SK-N-SH treated with all-trans-retinoic acid at 6 μM for 48 hours (cell line): ENCODE data around the gene DIP2C.
"Not testable (repeated sequence)": the region's sequence is repeated elsewhere in the genome, so short reads cannot be mapped to it uniquely, and the experiment has no call there.

Experiments used
- ATAC-seq: fragments of 200-7000 bp; cut with Tn5 transposase; 3 replicates; pipeline ENCODE4 v1.9.1; 2020; ENCODE audit warnings: mild to moderate bottlenecking, moderate library complexity
- ARNTL ChIP-seq: fragments of 450-650 bp; formaldehyde crosslinking; IDR thresholded peaks from 2 replicates; pipeline ENCODE4 v1.5.0; 2020; ENCODE audit warnings: low read depth, mild to moderate bottlenecking, moderate library complexity, borderline replicate concordance
- BACH2 ChIP-seq: fragments of 250-450 bp; sonication (Bioruptor Pico); IDR thresholded peaks from 2 replicates; pipeline ENCODE4 v1.9.0; 2021; ENCODE audit warnings: mild to moderate bottlenecking, borderline replicate concordance
- CREB5 ChIP-seq: fragments of 250-450 bp; sonication (Bioruptor Pico); IDR thresholded peaks from 2 replicates; pipeline ENCODE4 v1.5.1; 2020; ENCODE audit warnings: low read depth, mild to moderate bottlenecking, moderate library complexity
- CSDC2 ChIP-seq: fragments of 250-450 bp; sonication (Bioruptor Pico); IDR thresholded peaks from 2 replicates; pipeline ENCODE4 v1.5.0; 2020; ENCODE audit warnings: mild to moderate bottlenecking, moderate library complexity
- ESRRG ChIP-seq: fragments of 250-450 bp; sonication (Bioruptor Pico); IDR thresholded peaks from 2 replicates; pipeline ENCODE4 v1.6.1; 2021; ENCODE audit warnings: mild to moderate bottlenecking
- GLIS3 ChIP-seq: fragments of 250-450 bp; sonication (Bioruptor Pico); IDR thresholded peaks from 2 replicates; pipeline ENCODE4 v1.5.0; 2020; ENCODE audit warnings: mild to moderate bottlenecking, moderate library complexity
- ISL1 ChIP-seq: fragments of 250-450 bp; sonication (Bioruptor Pico); IDR thresholded peaks from 2 replicates; pipeline ENCODE4 v2.1.2; 2022; ENCODE audit warnings: mild to moderate bottlenecking, moderate library complexity
- OSR1 ChIP-seq: fragments of 250-450 bp; sonication (Bioruptor Pico); IDR thresholded peaks from 2 replicates; pipeline ENCODE4 v1.8.0; 2022; ENCODE audit warnings: moderate library complexity, mild to moderate bottlenecking, inconsistent platforms
- POU6F1 ChIP-seq: fragments of 250-450 bp; sonication (Bioruptor Pico); IDR thresholded peaks from 2 replicates; pipeline ENCODE4 v1.8.0; 2021; ENCODE audit warnings: low read depth, mild to moderate bottlenecking, moderate library complexity, borderline replicate concordance
- PPARA ChIP-seq: fragments of 250-450 bp; sonication (Bioruptor Pico); IDR thresholded peaks from 2 replicates; pipeline ENCODE4 v1.5.0; 2020; ENCODE audit warnings: mild to moderate bottlenecking, borderline replicate concordance
- SNAI2 ChIP-seq: fragments of 250-450 bp; sonication (Bioruptor Pico); IDR thresholded peaks from 2 replicates; pipeline ENCODE4 v1.5.0; 2020; ENCODE audit warnings: mild to moderate bottlenecking, moderate library complexity
- TCF4 ChIP-seq: fragments of 250-450 bp; sonication (Bioruptor Pico); IDR thresholded peaks from 2 replicates; pipeline ENCODE4 v1.8.0; 2021; ENCODE audit warnings: mild to moderate bottlenecking, moderate library complexity, borderline replicate concordance
- TOX ChIP-seq: fragments of 250-450 bp; sonication (Bioruptor Pico); IDR thresholded peaks from 2 replicates; pipeline ENCODE4 v1.8.0; 2021; ENCODE audit warnings: mild to moderate bottlenecking, moderate library complexity, borderline replicate concordance
- TSHZ2 ChIP-seq: fragments of 250-450 bp; sonication (Bioruptor Pico); IDR thresholded peaks from 2 replicates; pipeline ENCODE4 v1.5.0; 2020; ENCODE audit warnings: mild to moderate bottlenecking, moderate library complexity
- ZC3H10 ChIP-seq: fragments of 250-450 bp; sonication (Bioruptor Pico); IDR thresholded peaks from 2 replicates; pipeline ENCODE4 v1.5.1; 2021; ENCODE audit warnings: mild to moderate bottlenecking, moderate library complexity
- ZNF565 ChIP-seq: fragments of 450-650 bp; formaldehyde crosslinking; conservative IDR thresholded peaks from 2 replicates; pipeline ENCODE4 v1.5.0; 2020; ENCODE audit warnings: low read depth, mild to moderate bottlenecking, moderate library complexity
- ZNF70 ChIP-seq: fragments of 450-650 bp; formaldehyde crosslinking; IDR thresholded peaks from 2 replicates; pipeline ENCODE4 v1.5.0; 2020; ENCODE audit warnings: mild to moderate bottlenecking, moderate library complexity
- TF ChIP-seq, protein P1 (sequence below): fragments of 250-450 bp; sonication (Bioruptor Pico); IDR thresholded peaks from 2 replicates; pipeline ENCODE4 v1.5.1; 2021; ENCODE audit warnings: mild to moderate bottlenecking, moderate library complexity
- TF ChIP-seq, protein P2 (sequence below): fragments of 250-450 bp; sonication (Bioruptor Pico); IDR thresholded peaks from 2 replicates; pipeline ENCODE4 v1.8.0; 2020; ENCODE audit warnings: mild to moderate bottlenecking, moderate library complexity, borderline replicate concordance

DIP2C gene

GRCh38 chr10:349081-349480, 340.4 kb downstream of the DIP2C start:
- TF ChIP-seq TSHZ2 (CRISPR knock-in tag) = no peak
- no peak for TF ChIP-seq CSDC2 (CRISPR knock-in tag)
- no peak for TF ChIP-seq TCF4 (CRISPR knock-in tag)
- no peak for TF ChIP-seq POU6F1 (CRISPR knock-in tag)
- TF ChIP-seq ESRRG (CRISPR knock-in tag) = no peak
- TF ChIP-seq ISL1 (CRISPR knock-in tag) = no peak
- TF ChIP-seq CREB5 (CRISPR knock-in tag) = no peak
- no peak for TF ChIP-seq PPARA (CRISPR knock-in tag)
- ATAC-seq = no peak

DNA sequence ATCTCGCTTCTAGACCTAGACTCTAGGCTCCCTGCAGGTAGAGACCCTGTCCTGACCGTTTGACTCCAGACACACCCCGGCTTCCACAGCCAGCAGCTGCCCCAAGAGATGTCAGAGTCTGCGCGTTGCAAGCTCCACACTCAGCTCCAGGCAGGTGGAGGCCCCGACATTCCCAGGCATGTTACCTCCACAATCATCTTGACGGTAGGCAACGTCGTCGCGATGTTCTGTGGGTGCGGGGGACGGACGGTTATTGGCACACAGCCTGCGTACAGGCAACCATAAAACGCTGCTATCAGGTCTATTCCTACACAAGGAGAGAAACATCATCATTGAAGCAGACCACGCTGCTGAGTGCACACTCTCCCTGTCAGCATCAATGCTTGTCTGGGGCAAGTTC, 341.0 kb downstream of the DIP2C start:
- TF ChIP-seq SNAI2 (CRISPR knock-in tag) (no peak), TCF4 (CRISPR knock-in tag) (no peak), ZNF565 (no peak), CREB5 (CRISPR knock-in tag) (no peak), ZNF70 (CRISPR knock-in tag) (no peak), CSDC2 (CRISPR knock-in tag) (no peak)
- no peak for ATAC-seq

- not testable (repeated sequence) for ATAC-seq
These were observed 341.7 kb downstream of the DIP2C start for GRCh38 chr10:347774-348173.

GRCh38 chr10:347190-347589, 342.3 kb downstream of the DIP2C start:
- ATAC-seq = not testable (repeated sequence)

- no peak for ATAC-seq
- TF ChIP-seq TOX (CRISPR knock-in tag) (no peak), POU6F1 (CRISPR knock-in tag) (no peak), CREB5 (CRISPR knock-in tag) (no peak), OSR1 (CRISPR knock-in tag) (no peak), ZC3H10 (CRISPR knock-in tag) (no peak), BACH2 (CRISPR knock-in tag) (no peak), PPARA (CRISPR knock-in tag) (no peak), ZNF565 (no peak), GLIS3 (no peak), ARNTL (CRISPR knock-in tag) (no peak), ISL1 (CRISPR knock-in tag) (no peak)
- TF ChIP-seq, protein P1, sequence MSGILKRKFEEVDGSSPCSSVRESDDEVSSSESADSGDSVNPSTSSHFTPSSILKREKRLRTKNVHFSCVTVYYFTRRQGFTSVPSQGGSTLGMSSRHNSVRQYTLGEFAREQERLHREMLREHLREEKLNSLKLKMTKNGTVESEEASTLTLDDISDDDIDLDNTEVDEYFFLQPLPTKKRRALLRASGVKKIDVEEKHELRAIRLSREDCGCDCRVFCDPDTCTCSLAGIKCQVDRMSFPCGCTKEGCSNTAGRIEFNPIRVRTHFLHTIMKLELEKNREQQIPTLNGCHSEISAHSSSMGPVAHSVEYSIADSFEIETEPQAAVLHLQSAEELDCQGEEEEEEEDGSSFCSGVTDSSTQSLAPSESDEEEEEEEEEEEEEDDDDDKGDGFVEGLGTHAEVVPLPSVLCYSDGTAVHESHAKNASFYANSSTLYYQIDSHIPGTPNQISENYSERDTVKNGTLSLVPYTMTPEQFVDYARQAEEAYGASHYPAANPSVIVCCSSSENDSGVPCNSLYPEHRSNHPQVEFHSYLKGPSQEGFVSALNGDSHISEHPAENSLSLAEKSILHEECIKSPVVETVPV = no peak
- TF ChIP-seq, protein P2, sequence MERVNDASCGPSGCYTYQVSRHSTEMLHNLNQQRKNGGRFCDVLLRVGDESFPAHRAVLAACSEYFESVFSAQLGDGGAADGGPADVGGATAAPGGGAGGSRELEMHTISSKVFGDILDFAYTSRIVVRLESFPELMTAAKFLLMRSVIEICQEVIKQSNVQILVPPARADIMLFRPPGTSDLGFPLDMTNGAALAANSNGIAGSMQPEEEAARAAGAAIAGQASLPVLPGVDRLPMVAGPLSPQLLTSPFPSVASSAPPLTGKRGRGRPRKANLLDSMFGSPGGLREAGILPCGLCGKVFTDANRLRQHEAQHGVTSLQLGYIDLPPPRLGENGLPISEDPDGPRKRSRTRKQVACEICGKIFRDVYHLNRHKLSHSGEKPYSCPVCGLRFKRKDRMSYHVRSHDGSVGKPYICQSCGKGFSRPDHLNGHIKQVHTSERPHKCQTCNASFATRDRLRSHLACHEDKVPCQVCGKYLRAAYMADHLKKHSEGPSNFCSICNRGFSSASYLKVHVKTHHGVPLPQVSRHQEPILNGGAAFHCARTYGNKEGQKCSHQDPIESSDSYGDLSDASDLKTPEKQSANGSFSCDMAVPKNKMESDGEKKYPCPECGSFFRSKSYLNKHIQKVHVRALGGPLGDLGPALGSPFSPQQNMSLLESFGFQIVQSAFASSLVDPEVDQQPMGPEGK = no peak
These were observed 344.8 kb downstream of the DIP2C start for GRCh38 chr10:344582-345200.
